GM19023 (cell line): ENCODE data around the gene CTNNA3.

ENCODE experiments used
- ATAC-seq: cut with Tn5 transposase; IDR thresholded peaks from one replicate; pipeline ENCODE4 v1.9.1; 2021; ENCODE audit warnings: mild to moderate bottlenecking, moderate library complexity; ENCODE audit not compliant: unreplicated experiment

The CTNNA3 gene

GRCh38 chr10:66049335-66049734 lies 1646.7 kb downstream of the CTNNA3 start:
- no peak for ATAC-seq

GRCh38 chr10:66045859-66046258 lies 1650.1 kb downstream of the CTNNA3 start:
- ATAC-seq: no peak

DNA sequence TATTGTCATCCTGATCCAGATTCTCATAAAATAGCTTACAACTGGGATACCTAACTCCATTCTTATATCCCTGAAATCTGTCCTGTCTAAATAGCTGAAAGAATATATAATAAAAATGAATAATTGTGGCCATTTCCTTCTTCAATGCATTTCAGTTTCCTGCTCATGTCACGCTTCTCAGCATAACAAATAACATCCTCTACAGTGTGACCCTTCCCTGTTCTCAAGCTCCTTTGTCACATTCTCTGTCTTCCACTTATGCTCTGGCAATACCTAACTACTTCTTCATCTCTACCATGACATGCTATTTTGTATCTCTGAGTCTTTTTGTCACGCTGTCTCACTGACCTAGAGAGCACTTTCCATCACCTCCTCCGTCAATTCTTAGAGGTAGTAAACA lies 1654.2 kb downstream of the CTNNA3 start:
- ATAC-seq: no peak

- ATAC-seq: no peak
Measured at GRCh38 chr10:66038623-66039022, 1657.4 kb downstream of the CTNNA3 start.

DNA sequence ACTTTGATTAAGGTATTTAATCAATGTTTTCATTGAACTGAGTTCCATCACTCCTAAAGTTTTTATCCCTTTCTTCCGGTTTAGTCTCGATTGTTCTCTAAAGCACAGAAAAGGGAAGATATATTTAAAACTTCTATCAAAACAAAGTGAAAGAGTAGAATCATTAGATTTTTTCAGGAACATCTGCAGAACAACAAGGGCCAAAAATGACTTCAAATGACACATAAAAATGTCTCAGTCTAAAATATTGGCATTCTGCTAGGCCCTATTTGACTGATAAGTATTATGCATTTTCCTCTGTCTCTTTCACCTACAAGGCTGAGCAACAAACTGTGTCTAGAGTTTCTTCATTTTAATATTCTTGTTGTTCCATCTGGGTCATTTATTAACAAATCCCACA lies 1669.7 kb downstream of the CTNNA3 start:
- no peak for ATAC-seq

DNA sequence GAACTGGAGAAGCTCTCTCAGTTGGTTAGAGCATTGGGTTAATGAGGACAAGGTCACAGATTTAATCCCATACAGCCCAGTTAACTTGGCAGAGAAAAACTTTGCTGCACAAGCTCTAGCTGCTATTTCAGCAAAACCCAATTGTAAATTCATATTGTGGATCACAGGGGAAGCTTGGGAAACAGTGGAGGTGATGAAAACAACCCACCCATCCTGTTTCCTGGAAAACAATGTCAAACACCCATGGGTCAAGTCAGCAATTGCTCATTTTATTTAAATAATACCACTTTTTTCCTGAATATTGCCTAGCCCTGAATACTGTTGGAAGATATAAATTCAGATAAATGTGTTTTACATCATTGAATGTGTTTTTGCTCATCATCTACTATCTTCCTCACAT lies 1670.8 kb downstream of the CTNNA3 start:
- ATAC-seq: no peak

GRCh38 chr10:66021423-66021822 lies 1674.6 kb downstream of the CTNNA3 start:
- ATAC-seq: no peak

DNA sequence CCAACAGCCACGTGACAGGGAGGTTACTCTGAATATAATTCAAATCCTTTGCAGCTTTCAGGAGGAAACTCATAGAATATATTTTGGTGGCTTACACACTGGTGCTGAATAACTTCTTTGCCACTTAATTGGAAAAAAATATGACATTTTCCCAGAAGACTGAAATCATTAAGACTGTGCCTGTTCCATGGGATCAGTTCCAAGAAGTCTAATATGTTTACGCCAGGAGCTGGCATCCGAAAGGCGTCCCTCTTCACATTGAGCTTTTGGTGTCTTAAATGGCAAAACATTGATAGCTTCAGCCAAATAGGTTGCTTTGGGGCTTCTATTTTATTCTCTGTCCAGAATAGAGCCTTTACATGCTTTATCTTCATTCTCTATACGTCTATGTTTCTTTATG lies 1687.8 kb downstream of the CTNNA3 start:
- no peak for ATAC-seq

GRCh38 chr10:66006411-66006810 lies 1689.6 kb downstream of the CTNNA3 start:
- ATAC-seq: no peak

DNA sequence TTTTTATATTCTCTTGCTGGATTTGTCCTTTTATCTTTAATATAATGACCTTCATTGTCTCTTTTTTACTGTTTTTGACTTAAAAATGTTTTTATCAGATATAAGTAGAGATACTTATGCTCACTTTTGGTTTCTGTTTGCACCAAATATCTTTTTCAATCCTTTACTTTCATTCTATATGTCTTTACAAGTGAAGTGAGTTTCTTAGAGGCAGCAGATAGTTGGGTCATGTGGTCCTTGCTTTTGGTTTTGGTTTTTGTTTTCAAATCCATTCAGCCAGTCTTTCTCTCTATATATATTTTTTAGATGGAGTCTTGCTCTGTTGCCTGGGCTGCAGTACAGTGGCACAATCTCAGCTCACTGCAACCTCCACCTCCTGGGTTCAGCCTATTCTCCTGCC lies 1702.5 kb downstream of the CTNNA3 start:
- no peak for ATAC-seq

- no peak for ATAC-seq
Measured at GRCh38 chr10:65968871-65969270, 1727.1 kb downstream of the CTNNA3 start.

DNA sequence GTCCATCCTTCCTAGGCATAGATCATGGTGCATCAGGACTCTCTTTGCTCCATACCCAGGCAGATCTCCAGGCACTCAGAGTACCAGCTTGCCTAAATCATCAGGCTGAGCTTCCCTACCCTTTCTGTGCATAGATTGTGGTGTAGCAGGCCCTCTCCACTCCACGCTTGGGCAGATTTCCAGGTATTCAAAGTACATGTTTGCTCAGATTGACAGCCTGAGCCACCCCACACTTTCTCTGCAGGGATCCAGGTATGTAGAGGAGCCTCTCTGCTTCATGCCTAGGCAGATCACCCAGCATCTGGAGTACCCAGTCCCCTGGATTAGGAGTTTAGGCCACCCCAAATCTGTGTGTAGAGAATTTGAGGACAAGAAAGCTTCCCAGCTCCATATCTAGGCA lies 1727.6 kb downstream of the CTNNA3 start:
- ATAC-seq: no peak

DNA sequence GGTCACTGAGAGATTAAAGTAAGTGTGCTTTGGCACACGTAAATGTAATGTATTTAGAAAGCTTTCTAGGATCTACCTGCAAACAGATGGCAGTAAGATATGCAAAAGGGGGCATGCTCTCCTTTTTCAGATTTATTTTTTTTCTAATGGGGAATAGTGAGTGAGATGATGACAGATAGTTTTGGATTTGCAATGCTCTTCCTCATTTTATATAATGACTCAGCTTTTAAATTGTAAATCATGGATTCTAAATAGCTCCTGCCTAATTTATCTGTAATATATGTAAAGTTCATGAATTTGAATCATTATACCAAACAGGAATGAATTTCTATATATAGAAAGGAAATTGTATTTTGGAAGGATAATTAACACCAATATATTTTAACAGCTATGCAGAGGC lies 1731.8 kb downstream of the CTNNA3 start:
- ATAC-seq: no peak

DNA sequence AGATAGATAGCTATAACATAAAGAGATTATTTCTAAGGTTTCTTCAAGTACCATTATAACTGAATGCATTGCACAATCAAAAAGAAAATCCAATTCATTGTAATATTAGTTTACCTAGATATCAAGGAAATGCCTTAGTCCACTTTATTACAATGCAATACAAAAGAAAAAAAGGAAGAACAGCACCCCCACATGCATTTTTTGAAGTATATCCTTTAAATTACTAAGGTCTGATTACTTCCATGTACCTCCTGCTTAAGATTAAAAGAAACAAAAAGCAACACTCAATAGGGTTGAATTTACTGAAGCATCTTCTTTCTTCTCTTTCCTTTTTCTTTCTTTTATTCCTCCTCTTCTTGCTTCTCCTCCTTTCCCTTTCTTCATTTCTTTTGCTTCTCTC lies 1743.9 kb downstream of the CTNNA3 start:
- no peak for ATAC-seq

- no peak for ATAC-seq
Measured at GRCh38 chr10:65950075-65950474, 1745.9 kb downstream of the CTNNA3 start.

DNA sequence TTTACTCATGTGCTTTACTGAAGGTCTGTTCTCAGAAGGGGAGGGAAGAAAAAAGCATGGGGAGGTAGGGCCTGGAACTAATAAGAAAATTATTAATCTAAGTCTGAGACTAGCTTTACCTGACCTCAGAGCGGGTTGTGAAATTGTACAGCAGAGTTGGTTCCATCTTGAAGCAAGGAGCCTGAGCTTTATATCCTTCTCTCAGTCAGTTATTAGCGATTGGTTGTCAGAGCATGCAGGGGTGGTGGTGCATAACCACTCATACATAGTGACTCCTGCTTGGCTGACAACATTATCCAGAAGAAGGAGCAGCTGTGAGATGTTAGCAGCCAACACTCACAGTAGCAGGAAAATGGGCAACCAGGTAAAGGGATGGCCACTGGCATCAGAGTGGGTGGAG lies 1746.5 kb downstream of the CTNNA3 start:
- ATAC-seq: no peak

DNA sequence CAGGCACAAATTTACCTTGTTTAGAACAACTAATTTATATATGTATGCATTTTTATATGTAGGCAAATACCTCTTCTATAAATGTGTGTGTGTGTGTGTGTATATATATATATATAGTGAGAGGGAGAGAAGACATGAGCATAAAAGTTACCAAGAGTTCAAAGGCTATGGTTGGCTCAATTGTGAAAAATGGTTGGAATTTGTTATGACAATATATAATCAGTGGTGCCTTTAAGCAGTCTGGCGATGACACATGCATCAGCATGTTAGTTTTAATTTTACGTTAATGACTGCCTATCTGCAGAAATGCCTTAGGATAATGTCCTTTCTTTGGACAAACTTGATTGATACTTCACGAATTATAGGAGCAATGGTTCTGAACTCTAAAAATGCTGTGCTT lies 1750.9 kb downstream of the CTNNA3 start:
- ATAC-seq: no peak

GRCh38 chr10:65943451-65943850 lies 1752.5 kb downstream of the CTNNA3 start:
- no peak for ATAC-seq

GRCh38 chr10:65940816-65941662 lies 1755.0 kb downstream of the CTNNA3 start:
- no peak for ATAC-seq

DNA sequence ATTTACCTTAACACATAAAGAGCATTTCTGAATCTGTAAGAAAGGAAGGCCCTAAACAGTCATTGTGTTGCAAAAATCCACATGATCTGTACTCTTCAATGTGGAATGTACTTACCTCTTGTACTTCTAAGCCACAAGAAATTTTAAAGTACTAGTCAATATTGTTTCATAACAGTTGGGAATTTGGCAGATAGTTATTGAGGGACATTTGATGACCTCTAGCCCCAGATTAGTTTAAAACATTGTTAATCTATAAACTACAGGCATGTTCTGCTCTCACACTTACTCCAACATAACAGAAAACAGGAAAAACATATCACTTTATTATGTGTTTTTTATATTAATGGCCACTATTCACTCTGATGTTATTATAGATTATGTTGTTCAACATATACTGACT lies 1755.9 kb downstream of the CTNNA3 start:
- ATAC-seq: no peak

GRCh38 chr10:65931291-65932070 lies 1764.5 kb downstream of the CTNNA3 start:
- ATAC-seq: no peak

GRCh38 chr10:65911151-65911835 lies 1784.7 kb downstream of the CTNNA3 start:
- ATAC-seq: no peak
